K562 (cell line): ENCODE results near the gene SERPINE2. TPM values are rescaled to one million over a fixed set of nuclear protein-coding genes. Genes with fewer than 3 reads are reported as not detected.

Experiments used
- ATAC-seq: fragments of 200-7000 bp; cut with Tn5 transposase; 3 replicates; pipeline ENCODE4 v1.9.1; 2020; ENCODE audit warnings: moderate library complexity
- BruUV-seq: library from RNA; stranded (reverse); fragments of 400-500 nt; replicated peaks from 2 replicates; lab custom pipeline; 2021; lab: Mats Ljungman, UMichigan
- CTCF ChIA-PET: fragments of 300-600 bp; formaldehyde crosslinking; extraction: SDS; loops from one replicate; lab custom pipeline; 2021; ENCODE audit warnings: low intra/inter-chr PET ratio; lab: Yijun Ruan, JAX
- POLR2A ChIA-PET: fragments of 300-600, 350-650 bp; sonication (Branson Sonifier 250); formaldehyde crosslinking; extraction: SDS; loops from one replicate; lab custom pipeline; 2021; ENCODE audit warnings: antibody characterized with exemption, inconsistent platforms; lab: Yijun Ruan, JAX
- DNase-seq, 4 experiments: peaks; one replicate each; pipeline versions ENCODE4 v3.0.0 to v3.0.0-alpha.2; 2011 to 2018; ENCODE audit warnings: low spot score in 3 of 4, mixed read lengths in 3 of 4; ENCODE audit errors: extremely low read depth in 1 of 4
- FAIRE-seq: peaks from 2 replicates; lab custom pipeline; 2011; peaks lifted over from hg19 to GRCh38; lab: Jason Lieb, UNC
- H2AFZ ChIP-seq: 2 replicates; pipeline ENCODE4 v1.6.0; 2011; ENCODE audit warnings: low read depth, low read length, control low read depth, inconsistent platforms
- H3K27ac ChIP-seq: fragments of 200-600 bp; 3 replicates; pipeline ENCODE4 v1.8.0; 2011; ENCODE audit warnings: low read depth, mild to moderate bottlenecking, control low read depth, inconsistent platforms, low read length, moderate library complexity, mixed read lengths; ENCODE audit errors: extremely low read depth
- H3K27me3 ChIP-seq, 2 experiments: fragments of 300-600 bp in 1 of 2; 2 replicates in 1 of 2; 3 replicates in 1 of 2; pipeline versions ENCODE4 v1.6.0 to v1.8.0; 2011; ENCODE audit warnings: inconsistent platforms in 2 of 2, low read length in 2 of 2, mild to moderate bottlenecking in 1 of 2, mixed read lengths in 1 of 2, moderate library complexity in 1 of 2; ENCODE audit not compliant: control insufficient read depth in 2 of 2, insufficient read depth in 2 of 2
- H3K36me3 ChIP-seq: fragments of 300-600 bp; 3 replicates; pipeline ENCODE4 v1.8.0; 2011; ENCODE audit warnings: mild to moderate bottlenecking, low read length, inconsistent platforms; ENCODE audit not compliant: control insufficient read depth, insufficient read depth
- H3K4me1 ChIP-seq, 2 experiments: fragments of 200-600 bp in 1 of 2; replicated peaks in 1 of 2; 2 replicates in 1 of 2; 3 replicates in 1 of 2; pipeline versions ENCODE4 v1.5.1 to v1.8.0; 2011; ENCODE audit warnings: inconsistent platforms in 2 of 2, low read length in 2 of 2, mild to moderate bottlenecking in 1 of 2, mixed read lengths in 1 of 2, moderate library complexity in 1 of 2; ENCODE audit not compliant: control insufficient read depth in 2 of 2, insufficient read depth in 2 of 2
- H3K4me2 ChIP-seq: 2 replicates; pipeline ENCODE4 v1.6.1; 2011; ENCODE audit warnings: low read length, control low read depth, inconsistent platforms, mixed read lengths; ENCODE audit not compliant: insufficient read depth
- H3K4me3 ChIP-seq: fragments of 200-600 bp; sonication (generic), shearing (Covaris generic); 2 replicates; pipeline ENCODE4 v1.5.1; 2016; ENCODE audit warnings: control low read depth, inconsistent platforms
- H3K79me2 ChIP-seq: fragments of 200-600 bp; 3 replicates; pipeline ENCODE4 v1.8.0; 2011; ENCODE audit warnings: low read length, inconsistent platforms; ENCODE audit not compliant: control insufficient read depth, insufficient read depth
- H3K9ac ChIP-seq, 2 experiments: 2 replicates each; pipeline versions ENCODE4 v1.6.0 to v1.6.1; 2011; ENCODE audit warnings: low read depth in 2 of 2, low read length in 2 of 2, control low read depth in 1 of 2, inconsistent platforms in 1 of 2, mild to moderate bottlenecking in 1 of 2, mixed read lengths in 1 of 2; ENCODE audit not compliant: insufficient read depth in 1 of 2
- H3K9me1 ChIP-seq: one replicate; pipeline ENCODE4 v1.6.0; 2011; ENCODE audit warnings: inconsistent platforms, mild to moderate bottlenecking, low read length, moderate library complexity; ENCODE audit not compliant: control insufficient read depth, insufficient read depth
- H3K9me3 ChIP-seq: replicated peaks from 2 replicates; pipeline ENCODE4 v1.5.1; 2011; ENCODE audit warnings: low read depth, low read length, inconsistent platforms; ENCODE audit not compliant: control insufficient read depth, insufficient read depth
- H4K20me1 ChIP-seq: replicated peaks from 2 replicates; pipeline ENCODE4 v1.6.1; 2011; ENCODE audit warnings: low read length, inconsistent platforms, mixed read lengths; ENCODE audit not compliant: control insufficient read depth, insufficient read depth
- DNMT1 ChIP-seq: fragments of 450-650 bp; IDR thresholded peaks from 2 replicates; pipeline ENCODE4 v1.6.1; 2016; ENCODE audit warnings: antibody characterized with exemption, mild to moderate bottlenecking
- EWSR1 ChIP-seq: fragments of 450-650 bp; IDR thresholded peaks from 2 replicates; pipeline ENCODE4 v1.6.1; 2018; ENCODE audit warnings: borderline replicate concordance, mild to moderate bottlenecking, low read depth, moderate library complexity; ENCODE audit not compliant: partially characterized antibody
- LARP7 ChIP-seq: fragments of 450-650 bp; IDR thresholded peaks from 2 replicates; pipeline ENCODE4 v1.6.1; 2016
- NR2C2 ChIP-seq, 2 experiments: fragments of 200-800 bp in 1 of 2; sonication (Bioruptor generic) in 1 of 2; sonication (generic) in 1 of 2; formaldehyde crosslinking in 1 of 2; IDR thresholded peaks; 2 replicates each; pipeline versions ENCODE4 v1.6.1 to v1.8.0; 2016 to 2022; ENCODE audit warnings: mild to moderate bottlenecking in 1 of 2, missing compliant biosample characterization in 1 of 2, missing genetic modification characterization in 1 of 2, missing genetic modification reagents in 1 of 2
- PTRF ChIP-seq: fragments of 450-650 bp; IDR thresholded peaks from 2 replicates; pipeline ENCODE4 v1.6.1; 2016; ENCODE audit warnings: mild to moderate bottlenecking, missing genetic modification characterization, missing compliant biosample characterization
- SRSF1 ChIP-seq: fragments of 200-400 bp; formaldehyde crosslinking; IDR thresholded peaks from 2 replicates; pipeline ENCODE4 v1.6.1; 2017; ENCODE audit warnings: mild to moderate bottlenecking, low read depth, low read length, moderate library complexity
- WGBS: fragments of 100-300 bp; shearing (Covaris generic); methylation state at CpG from one replicate; pipeline ENCODE4 v1.1.6; 2016; ENCODE audit warnings: low coverage, mixed read lengths; ENCODE audit not compliant: insufficient coverage; ENCODE audit errors: missing lambda C conversion rate; 5-methylcytosine and 5-hydroxymethylcytosine counted together
- in situ Hi-C: fragments of 300-500 bp; cut with MboI; formaldehyde crosslinking; loops from 4 replicates; pipeline ENCODE4 v1.15.0; 2018; ENCODE audit warnings: inconsistent platforms, mixed read lengths
- intact Hi-C: fragments of 100-400 bp; cut with micrococcal nuclease; formaldehyde crosslinking; loops from 2 replicates; pipeline ENCODE4 v1.14.2; 2022
- polyA plus RNA-seq, 8 experiments: library from polyadenylated mRNA; depleted of rRNA in 4 of 8; stranded (reverse) in 5 of 8; unstranded in 3 of 8; fragments of >200 nt; fragmentation: Nextera tagmentation in 2 of 8; fragmentation: Illumina TruSeq in 1 of 8; extraction: Ambion mirVana in 2 of 8; extraction: Trizol in 1 of 8; gene quantifications; 2 replicates each; pipeline versions ENCODE4 v1.2.1 to v1.2.3, GENCODE V29; 2011 to 2014; ENCODE audit warnings: inconsistent platforms in 1 of 8, missing spikeins in 1 of 8
- total RNA-seq, 7 experiments: library from RNA; depleted of rRNA in 6 of 7; stranded (reverse); fragments of >200 nt in 6 of 7; fragmentation: Illumina TruSeq in 2 of 7; extraction: Trizol in 2 of 7; gene quantifications; 2 replicates each; pipeline versions ENCODE4 v1.2.1 to v1.2.3, GENCODE V29; 2011 to 2021; ENCODE audit warnings: low replicate concordance in 1 of 7
- TF ChIP-seq, protein P1 (sequence below): IDR thresholded peaks from 2 replicates; pipeline ENCODE4 v1.6.1; 2014; ENCODE audit warnings: antibody characterized with exemption
- TF ChIP-seq, protein P2 (sequence below): fragments of 200-400 bp; formaldehyde crosslinking; IDR thresholded peaks from 2 replicates; pipeline ENCODE4 v1.6.1; 2017; ENCODE audit warnings: mild to moderate bottlenecking, low read depth, low read length, moderate library complexity
- TF ChIP-seq, protein P3 (sequence below): sonication (generic); formaldehyde crosslinking; IDR thresholded peaks from 2 replicates; pipeline ENCODE4 v1.8.0; 2023; ENCODE audit warnings: mild to moderate bottlenecking, missing genetic modification reagents
- TF ChIP-seq, protein P4 (sequence below), 2 experiments: fragments of 450-650 bp in 1 of 2; sonication (generic) in 1 of 2; formaldehyde crosslinking in 1 of 2; IDR thresholded peaks in 1 of 2; conservative IDR thresholded peaks in 1 of 2; 2 replicates each; pipeline versions ENCODE4 v1.6.1 to v1.8.1; 2016 to 2023; ENCODE audit warnings: mild to moderate bottlenecking in 2 of 2, moderate library complexity in 2 of 2, inconsistent platforms in 1 of 2, missing genetic modification reagents in 1 of 2

Gene SERPINE2
- total and polyA plus RNA-seq, 9 of the 15 experiments (the other 6 are each of a cell fraction or from before 2014, with no cell fraction given), result 0.03 to 0.16 (median 0.13) TPM; not detected in 6

DNA sequence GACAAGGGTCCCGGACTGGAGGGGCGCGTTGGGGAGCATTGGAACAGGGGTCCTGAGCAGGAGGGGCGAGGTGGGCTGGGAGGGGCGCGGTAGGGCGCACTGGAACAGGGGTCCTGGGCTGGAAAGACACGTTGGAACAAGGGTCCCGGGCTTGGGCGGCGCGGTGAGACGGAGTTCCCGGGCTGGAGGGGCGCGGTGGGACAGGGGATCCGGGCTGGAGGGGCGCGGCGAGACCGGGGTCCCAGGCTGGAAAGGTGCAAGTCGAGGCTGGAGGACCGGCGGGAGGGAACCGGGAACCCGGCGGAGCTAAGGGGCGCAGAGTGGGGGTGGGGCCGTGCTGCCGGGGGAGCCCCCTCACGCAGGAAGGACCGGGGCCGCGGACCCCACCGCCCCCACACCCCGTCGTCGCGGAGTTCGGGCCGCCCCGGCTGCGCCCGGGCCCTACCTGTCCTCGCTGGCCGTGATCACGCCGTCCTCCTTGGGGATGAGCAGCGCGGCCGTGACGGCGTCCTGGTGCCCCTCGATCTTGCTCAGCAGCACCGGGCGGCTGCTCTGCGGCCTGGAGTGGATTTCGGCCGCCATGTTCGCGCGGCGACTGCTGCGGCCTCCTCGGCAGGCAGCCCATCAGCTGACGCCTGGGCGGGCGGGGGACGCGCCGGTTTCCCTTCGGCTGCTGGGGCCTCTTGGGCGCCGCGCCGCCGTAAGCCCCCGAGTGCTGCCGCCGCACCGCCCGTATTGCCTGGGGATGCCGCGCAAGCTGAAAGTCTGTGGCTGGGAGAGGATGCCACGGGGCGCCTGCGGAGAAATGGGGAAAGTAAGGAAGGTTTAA, 94.2 kb downstream of the SERPINE2 start, which contains the start of gene WDFY1:
TSS of gene WDFY1 (minus strand) at position 633 of the 829 bp plus-strand sequence. CDS start at position 582, 51 bp downstream.
- H4K20me1 ChIP-seq, result no peaks in the 10 kb centered on the region
- in situ Hi-C loops, result no loop called here
- TF ChIP-seq, protein P1, sequence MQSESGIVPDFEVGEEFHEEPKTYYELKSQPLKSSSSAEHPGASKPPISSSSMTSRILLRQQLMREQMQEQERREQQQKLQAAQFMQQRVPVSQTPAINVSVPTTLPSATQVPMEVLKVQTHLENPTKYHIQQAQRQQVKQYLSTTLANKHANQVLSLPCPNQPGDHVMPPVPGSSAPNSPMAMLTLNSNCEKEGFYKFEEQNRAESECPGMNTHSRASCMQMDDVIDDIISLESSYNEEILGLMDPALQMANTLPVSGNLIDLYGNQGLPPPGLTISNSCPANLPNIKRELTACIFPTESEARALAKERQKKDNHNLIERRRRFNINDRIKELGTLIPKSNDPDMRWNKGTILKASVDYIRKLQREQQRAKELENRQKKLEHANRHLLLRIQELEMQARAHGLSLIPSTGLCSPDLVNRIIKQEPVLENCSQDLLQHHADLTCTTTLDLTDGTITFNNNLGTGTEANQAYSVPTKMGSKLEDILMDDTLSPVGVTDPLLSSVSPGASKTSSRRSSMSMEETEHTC, result peak; percentile 82
- TF ChIP-seq SRSF1 (no peak), LARP7 (no peak), EWSR1 (no peak), DNMT1 (no peak), PTRF (tag) (no peak), NR2C2 (CRISPR knock-in tag; IDR thresholded peaks at IDR 0.05) (no peak), NR2C2 (tag; IDR thresholded peaks at IDR 0.05) (no peak)
- TF ChIP-seq, protein P2, sequence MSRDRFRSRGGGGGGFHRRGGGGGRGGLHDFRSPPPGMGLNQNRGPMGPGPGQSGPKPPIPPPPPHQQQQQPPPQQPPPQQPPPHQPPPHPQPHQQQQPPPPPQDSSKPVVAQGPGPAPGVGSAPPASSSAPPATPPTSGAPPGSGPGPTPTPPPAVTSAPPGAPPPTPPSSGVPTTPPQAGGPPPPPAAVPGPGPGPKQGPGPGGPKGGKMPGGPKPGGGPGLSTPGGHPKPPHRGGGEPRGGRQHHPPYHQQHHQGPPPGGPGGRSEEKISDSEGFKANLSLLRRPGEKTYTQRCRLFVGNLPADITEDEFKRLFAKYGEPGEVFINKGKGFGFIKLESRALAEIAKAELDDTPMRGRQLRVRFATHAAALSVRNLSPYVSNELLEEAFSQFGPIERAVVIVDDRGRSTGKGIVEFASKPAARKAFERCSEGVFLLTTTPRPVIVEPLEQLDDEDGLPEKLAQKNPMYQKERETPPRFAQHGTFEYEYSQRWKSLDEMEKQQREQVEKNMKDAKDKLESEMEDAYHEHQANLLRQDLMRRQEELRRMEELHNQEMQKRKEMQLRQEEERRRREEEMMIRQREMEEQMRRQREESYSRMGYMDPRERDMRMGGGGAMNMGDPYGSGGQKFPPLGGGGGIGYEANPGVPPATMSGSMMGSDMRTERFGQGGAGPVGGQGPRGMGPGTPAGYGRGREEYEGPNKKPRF, result no peak
- TF ChIP-seq, protein P3, sequence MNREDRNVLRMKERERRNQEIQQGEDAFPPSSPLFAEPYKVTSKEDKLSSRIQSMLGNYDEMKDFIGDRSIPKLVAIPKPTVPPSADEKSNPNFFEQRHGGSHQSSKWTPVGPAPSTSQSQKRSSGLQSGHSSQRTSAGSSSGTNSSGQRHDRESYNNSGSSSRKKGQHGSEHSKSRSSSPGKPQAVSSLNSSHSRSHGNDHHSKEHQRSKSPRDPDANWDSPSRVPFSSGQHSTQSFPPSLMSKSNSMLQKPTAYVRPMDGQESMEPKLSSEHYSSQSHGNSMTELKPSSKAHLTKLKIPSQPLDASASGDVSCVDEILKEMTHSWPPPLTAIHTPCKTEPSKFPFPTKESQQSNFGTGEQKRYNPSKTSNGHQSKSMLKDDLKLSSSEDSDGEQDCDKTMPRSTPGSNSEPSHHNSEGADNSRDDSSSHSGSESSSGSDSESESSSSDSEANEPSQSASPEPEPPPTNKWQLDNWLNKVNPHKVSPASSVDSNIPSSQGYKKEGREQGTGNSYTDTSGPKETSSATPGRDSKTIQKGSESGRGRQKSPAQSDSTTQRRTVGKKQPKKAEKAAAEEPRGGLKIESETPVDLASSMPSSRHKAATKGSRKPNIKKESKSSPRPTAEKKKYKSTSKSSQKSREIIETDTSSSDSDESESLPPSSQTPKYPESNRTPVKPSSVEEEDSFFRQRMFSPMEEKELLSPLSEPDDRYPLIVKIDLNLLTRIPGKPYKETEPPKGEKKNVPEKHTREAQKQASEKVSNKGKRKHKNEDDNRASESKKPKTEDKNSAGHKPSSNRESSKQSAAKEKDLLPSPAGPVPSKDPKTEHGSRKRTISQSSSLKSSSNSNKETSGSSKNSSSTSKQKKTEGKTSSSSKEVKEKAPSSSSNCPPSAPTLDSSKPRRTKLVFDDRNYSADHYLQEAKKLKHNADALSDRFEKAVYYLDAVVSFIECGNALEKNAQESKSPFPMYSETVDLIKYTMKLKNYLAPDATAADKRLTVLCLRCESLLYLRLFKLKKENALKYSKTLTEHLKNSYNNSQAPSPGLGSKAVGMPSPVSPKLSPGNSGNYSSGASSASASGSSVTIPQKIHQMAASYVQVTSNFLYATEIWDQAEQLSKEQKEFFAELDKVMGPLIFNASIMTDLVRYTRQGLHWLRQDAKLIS (CRISPR knock-in tag), result no peak; the same call in 1 of the 2 replicates
- TF ChIP-seq, protein P4, sequence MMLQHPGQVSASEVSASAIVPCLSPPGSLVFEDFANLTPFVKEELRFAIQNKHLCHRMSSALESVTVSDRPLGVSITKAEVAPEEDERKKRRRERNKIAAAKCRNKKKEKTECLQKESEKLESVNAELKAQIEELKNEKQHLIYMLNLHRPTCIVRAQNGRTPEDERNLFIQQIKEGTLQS (IDR thresholded peaks at IDR 0.05), result no peak
- TF ChIP-seq, protein P4 (CRISPR knock-in tag; conservative IDR thresholded peaks at IDR 0.05), result no peak

More for the DNA sequence above, 94.2 kb downstream of the SERPINE2 start, which contains the start of gene WDFY1:
- peak within 1 kb of the TSS; percentile 73 for H3K4me2 ChIP-seq
- DNase-seq, result peak; percentile 75 to 90 (median 83)
- peak within 1 kb of the TSS; percentile 72 for H3K27ac ChIP-seq
- ChIA-PET POLR2A (interaction anchor here (0.7 to 1.1 kb wide), 2 partner anchors 10 to 12 kb away, joined by 3 read pairs; partner anchors contain the start of gene MRPL44), CTCF (no interaction called here)
- peak within 1 kb of the TSS; percentile 80 for H2AFZ ChIP-seq
- peak within 1 kb of the TSS; percentile 65 to 96 for H3K9ac ChIP-seq
- peak; percentile 97 for ATAC-seq
- 2% methylated on average over 16 of the region's 87 CpGs for WGBS
- intact Hi-C loops, result loop anchor here (1.0 kb wide), 1 partner anchor 12 kb away; the partner anchor contains the start of gene MRPL44
- no TSS peak for BruUV-seq
- peaks cover 15 to 17% of the 10 kb centered on the region in 2 experiments; a peak in 4 of 5 replicates for H3K4me1 ChIP-seq
- FAIRE-seq, result no peak
- H3K36me3 ChIP-seq, result no peaks in the 10 kb centered on the region; the same call in 2 of the 3 replicates
- no peaks in the 10 kb centered on the region; the same call in 1 of the 2 replicates for H3K9me3 ChIP-seq
- H3K4me3 ChIP-seq, result peak within 1 kb of the TSS; percentile 78
- H3K79me2 ChIP-seq, result peaks cover 28% of the 10 kb centered on the region
- no peaks in the 10 kb centered on the region for H3K9me1 ChIP-seq
- no peaks in the 10 kb centered on the region for H3K27me3 ChIP-seq
